Lower lobe of right lung (tissue), 2 donors: Measurements from ENCODE around the gene HNF1A. TPM values are rescaled to one million over a fixed set of nuclear protein-coding genes. Genes with fewer than 3 reads are reported as not detected.
"Not testable (repeated sequence)": the region's sequence is repeated elsewhere in the genome, so short reads cannot be mapped to it uniquely, and the experiment has no call there.

Experiments
- ATAC-seq, 2 donors: fragments of 200-7000 bp; cut with Tn5 transposase; one replicate each; pipeline ENCODE4 v1.9.1; 2020 to 2022; ENCODE audit warnings: mild to moderate bottlenecking in 2 of 2, moderate library complexity in 2 of 2
- DNase-seq: peaks from one replicate; pipeline ENCODE4 v3.0.0-alpha.2; 2020
- H3K27ac ChIP-seq: fragments of 200-600 bp; one replicate; pipeline ENCODE4 v1.8.0; 2022
- H3K27me3 ChIP-seq: fragments of 200-600 bp; one replicate; pipeline ENCODE4 v1.8.0; 2022; ENCODE audit warnings: low read depth
- H3K36me3 ChIP-seq: fragments of 200-600 bp; one replicate; pipeline ENCODE4 v1.8.0; 2022; ENCODE audit warnings: mild to moderate bottlenecking
- H3K4me1 ChIP-seq: fragments of 200-600 bp; one replicate; pipeline ENCODE4 v1.8.0; 2022
- H3K4me3 ChIP-seq: fragments of 200-600 bp; one replicate; pipeline ENCODE4 v1.8.0; 2022; ENCODE audit warnings: mild to moderate bottlenecking
- H3K9me3 ChIP-seq: fragments of 200-600 bp; one replicate; pipeline ENCODE4 v1.8.0; 2022
- intact Hi-C: fragments of 100-400 bp; cut with DNase I; formaldehyde crosslinking; loops from one replicate; pipeline ENCODE4 v1.11.0; 2022
- total RNA-seq: library from RNA; stranded (reverse); fragmentation: NEBNext Ultra II Directional; extraction: Animal tissue kit (Norgen Biotek cat#: 25700); gene quantifications from one replicate; pipeline ENCODE4 v1.2.1, GENCODE V29; 2021
- TF ChIP-seq, protein P1 (sequence below): fragments of 200-600 bp; IDR thresholded peaks from one replicate; pipeline ENCODE4 v1.8.0; 2022; ENCODE audit warnings: antibody characterized with exemption, mild to moderate bottlenecking
- donor health status: DM: no; HTN: yes; CAD: no; lungs with severe emphysema.

The HNF1A gene
- total RNA-seq, 1 donor from 2014 or later, result 0.24 TPM

DNA sequence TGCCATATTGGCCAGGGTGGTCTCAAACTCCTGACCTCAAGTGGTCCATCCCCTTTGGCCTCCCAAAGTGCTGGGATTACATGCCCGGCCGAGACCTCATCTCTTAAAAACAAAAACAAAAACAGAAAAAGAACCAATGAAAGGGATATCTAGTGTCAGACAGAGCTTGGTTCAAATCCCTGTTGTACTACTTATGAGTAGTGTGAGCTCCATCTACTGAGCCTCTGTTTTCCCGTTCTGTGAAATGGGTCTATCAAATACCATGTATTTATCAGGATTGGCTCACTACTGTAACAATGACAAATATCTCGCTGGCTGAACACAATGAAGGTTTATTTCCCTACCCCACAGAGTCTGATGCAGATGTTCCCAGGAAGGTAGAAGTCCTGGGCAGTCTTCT, 36.9 kb upstream of the HNF1A start:
- Histone ChIP-seq H3K27me3 (no peaks in the 10 kb centered on the region), H3K4me3 (no peak overlapping the region), H3K27ac (no peak overlapping the region), H3K9me3 (no peaks in the 10 kb centered on the region), H3K36me3 (no peaks in the 10 kb centered on the region), H3K4me1 (peaks cover 6% of the 10 kb centered on the region)
- intact Hi-C loops, result no loop called here
- DNase-seq (no peak), ATAC-seq (no peak)
- TF ChIP-seq, protein P1, sequence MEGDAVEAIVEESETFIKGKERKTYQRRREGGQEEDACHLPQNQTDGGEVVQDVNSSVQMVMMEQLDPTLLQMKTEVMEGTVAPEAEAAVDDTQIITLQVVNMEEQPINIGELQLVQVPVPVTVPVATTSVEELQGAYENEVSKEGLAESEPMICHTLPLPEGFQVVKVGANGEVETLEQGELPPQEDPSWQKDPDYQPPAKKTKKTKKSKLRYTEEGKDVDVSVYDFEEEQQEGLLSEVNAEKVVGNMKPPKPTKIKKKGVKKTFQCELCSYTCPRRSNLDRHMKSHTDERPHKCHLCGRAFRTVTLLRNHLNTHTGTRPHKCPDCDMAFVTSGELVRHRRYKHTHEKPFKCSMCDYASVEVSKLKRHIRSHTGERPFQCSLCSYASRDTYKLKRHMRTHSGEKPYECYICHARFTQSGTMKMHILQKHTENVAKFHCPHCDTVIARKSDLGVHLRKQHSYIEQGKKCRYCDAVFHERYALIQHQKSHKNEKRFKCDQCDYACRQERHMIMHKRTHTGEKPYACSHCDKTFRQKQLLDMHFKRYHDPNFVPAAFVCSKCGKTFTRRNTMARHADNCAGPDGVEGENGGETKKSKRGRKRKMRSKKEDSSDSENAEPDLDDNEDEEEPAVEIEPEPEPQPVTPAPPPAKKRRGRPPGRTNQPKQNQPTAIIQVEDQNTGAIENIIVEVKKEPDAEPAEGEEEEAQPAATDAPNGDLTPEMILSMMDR, result no peak

DNA sequence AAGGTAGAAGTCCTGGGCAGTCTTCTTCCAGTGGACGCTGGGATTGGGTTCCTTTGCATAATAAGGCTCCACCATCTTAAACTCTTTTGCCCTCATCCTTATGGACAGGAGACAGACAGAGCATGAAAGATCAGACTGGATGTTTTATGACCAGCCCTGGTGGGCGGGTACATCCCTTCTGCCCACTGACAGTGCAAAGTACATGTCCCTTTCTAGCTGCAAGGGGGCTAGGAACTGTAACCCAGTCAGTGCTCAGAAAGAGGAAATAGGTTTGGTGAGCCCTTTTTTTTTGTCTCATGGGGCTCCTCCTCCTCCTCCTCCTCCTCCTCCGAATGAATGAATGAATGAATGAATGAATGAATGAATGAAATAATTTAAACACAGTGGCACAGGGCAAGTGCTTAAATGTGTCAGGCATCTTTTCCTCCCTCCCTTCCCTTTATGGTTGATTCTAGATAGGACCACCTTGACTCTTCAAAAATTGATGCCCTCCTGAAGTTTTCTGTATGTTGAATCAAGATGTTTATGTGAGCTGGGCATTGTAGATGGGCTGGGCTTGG, 36.4 kb upstream of the HNF1A start:
- Histone ChIP-seq H3K27ac (no peak overlapping the region), H3K27me3 (no peaks in the 10 kb centered on the region), H3K4me3 (no peak overlapping the region), H3K9me3 (no peaks in the 10 kb centered on the region), H3K36me3 (no peaks in the 10 kb centered on the region), H3K4me1 (peaks cover 6% of the 10 kb centered on the region)
- TF ChIP-seq, protein P1, result no peak
- DNase-seq (no peak), ATAC-seq (no peak)
- intact Hi-C loops, result no loop called here

DNA sequence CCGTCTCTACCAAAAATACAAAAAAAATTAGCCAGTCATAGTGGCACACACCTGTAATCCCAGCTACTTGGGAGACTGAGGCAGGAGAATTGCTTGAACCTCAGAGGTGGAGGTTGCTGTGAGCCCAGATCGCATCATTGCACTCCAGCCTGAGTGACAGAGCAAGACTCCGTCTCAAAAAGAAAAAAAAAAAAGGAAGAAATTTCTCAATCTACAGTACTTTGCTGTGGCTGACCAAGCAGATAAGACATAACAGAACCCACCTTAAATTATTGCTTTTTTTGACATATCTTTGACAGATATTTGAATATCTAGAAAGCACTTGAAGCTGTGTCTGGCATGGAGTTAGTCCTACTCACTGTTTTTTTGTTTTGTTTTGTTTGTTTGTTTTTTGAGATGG, 34.9 kb upstream of the HNF1A start:
- Histone ChIP-seq H3K27ac (no peak overlapping the region), H3K27me3 (no peaks in the 10 kb centered on the region), H3K4me3 (no peak overlapping the region), H3K9me3 (no peaks in the 10 kb centered on the region), H3K4me1 (peaks cover 6% of the 10 kb centered on the region), H3K36me3 (no peaks in the 10 kb centered on the region)
- TF ChIP-seq, protein P1, result no peak
- DNase-seq (no peak), ATAC-seq (no peak)
- intact Hi-C loops, result no loop called here

DNA sequence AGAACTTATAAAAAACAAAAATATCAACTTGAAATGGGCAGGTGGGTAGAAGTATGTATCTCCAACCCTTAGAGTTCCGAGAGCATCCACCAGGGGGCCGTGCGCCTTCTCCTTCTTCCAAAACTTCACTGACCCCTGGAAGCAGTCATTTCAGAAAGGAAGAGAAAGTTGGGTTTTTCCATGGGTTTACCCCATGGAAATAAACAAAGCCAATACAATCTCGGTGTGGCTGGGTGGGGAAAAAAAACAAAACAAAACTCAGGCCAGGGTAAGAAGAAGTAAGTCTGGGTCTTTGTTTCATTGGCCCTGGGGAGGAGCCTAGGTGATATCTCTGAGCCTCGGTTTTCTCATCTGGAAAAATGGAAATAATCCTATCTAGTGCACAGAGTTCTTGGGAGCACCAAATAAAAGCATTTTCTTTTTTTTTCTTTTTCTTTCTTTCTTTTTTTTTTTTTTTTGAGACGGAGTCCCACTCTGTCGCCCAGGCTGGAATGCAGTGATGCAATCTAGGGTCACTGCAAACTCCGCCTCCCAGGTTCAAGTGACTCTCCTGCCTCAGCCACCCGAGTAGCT, 33.6 kb upstream of the HNF1A start:
- ATAC-seq (peak; percentile 64 to 73), DNase-seq (peak; percentile 64)
- no peaks in the 10 kb centered on the region for H3K27me3 ChIP-seq
- TF ChIP-seq, protein P1, result peak; percentile 72
- H3K4me3 ChIP-seq, result no peak overlapping the region
- H3K27ac ChIP-seq, result no peak overlapping the region
- H3K36me3 ChIP-seq, result no peaks in the 10 kb centered on the region
- intact Hi-C loops, result no loop called here
- peaks cover 6% of the 10 kb centered on the region for H3K4me1 ChIP-seq
- no peaks in the 10 kb centered on the region for H3K9me3 ChIP-seq

DNA sequence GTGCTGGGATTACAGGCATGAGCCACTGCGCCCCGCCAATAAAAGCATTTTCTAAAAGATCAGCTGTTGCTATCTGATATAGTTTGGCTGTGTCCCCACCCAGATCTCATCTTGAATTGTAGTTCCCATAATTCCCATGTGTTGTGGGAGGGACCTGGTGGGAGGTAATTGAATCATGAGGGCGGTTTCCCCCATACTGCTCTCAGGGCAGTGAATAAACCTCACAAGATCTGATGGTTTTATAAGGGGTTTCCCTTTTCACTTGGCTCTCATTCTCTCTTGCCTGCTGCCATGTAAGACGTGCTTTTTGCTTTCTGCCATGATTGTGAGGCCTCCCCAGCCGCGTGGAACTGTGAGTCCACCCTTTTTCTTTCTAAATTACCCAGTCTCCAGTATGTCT, 32.8 kb upstream of the HNF1A start:
- DNase-seq, intact Hi-C loops, H3K9me3 ChIP-seq, ATAC-seq, H3K27me3 ChIP-seq, H3K27ac ChIP-seq, H3K4me3 ChIP-seq, H3K36me3 ChIP-seq, H3K4me1 ChIP-seq: not testable (repeated sequence)

DNA sequence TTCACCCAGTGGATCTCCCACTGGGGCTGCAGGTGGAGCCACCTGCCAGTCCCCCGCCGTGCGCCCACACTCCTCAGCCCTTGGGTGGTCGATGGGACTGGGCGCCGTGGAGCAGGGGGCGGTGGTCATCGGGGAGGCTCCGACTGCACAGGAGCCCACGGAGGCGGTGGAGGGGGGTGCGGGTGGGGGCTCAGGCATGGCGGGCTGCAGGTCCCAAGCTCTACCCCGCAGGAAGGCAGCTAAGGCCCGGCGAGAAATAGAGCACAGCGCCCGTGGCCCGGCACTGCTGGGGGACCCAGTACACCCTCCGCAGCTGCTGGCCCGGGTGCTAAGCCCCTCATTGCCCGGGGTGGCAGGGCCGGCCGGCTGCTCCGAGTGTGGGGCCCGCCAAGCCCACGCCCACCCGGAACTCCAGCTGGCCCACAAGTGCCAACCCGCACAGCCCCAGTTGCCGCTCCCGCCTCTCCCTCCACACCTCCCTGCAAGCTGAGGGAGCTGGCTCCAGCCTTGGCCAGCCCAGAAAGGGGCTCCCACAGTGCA, 28.0 kb upstream of the HNF1A start:
- DNase-seq, ATAC-seq, H3K9me3 ChIP-seq, H3K36me3 ChIP-seq, H3K4me1 ChIP-seq, H3K4me3 ChIP-seq, H3K27me3 ChIP-seq, H3K27ac ChIP-seq, intact Hi-C loops: not testable (repeated sequence)
